SK-N-SH (cell line): Measurements from ENCODE around the gene BRINP1.

Experiments used
- EP300 ChIP-seq, 2 experiments: IDR thresholded peaks; 2 replicates each; pipeline versions ENCODE4 v1.4.0 to v1.6.1; 2012; ENCODE audit warnings: borderline replicate concordance in 1 of 2, low read depth in 1 of 2, low read length in 1 of 2
- EZH2phosphoT487 ChIP-seq: fragments of 200-600 bp; sonication (generic); IDR thresholded peaks from 2 replicates; pipeline ENCODE4 v1.6.1; 2017; ENCODE audit warnings: low read depth, mixed run types, mild to moderate bottlenecking, antibody characterized with exemption, moderate library complexity, borderline replicate concordance
- MAX ChIP-seq: IDR thresholded peaks from 2 replicates; pipeline ENCODE4 v1.4.0; 2012; ENCODE audit warnings: low read depth
- MXI1 ChIP-seq: IDR thresholded peaks from 2 replicates; pipeline ENCODE4 v1.6.1; 2012; ENCODE audit warnings: mild to moderate bottlenecking, low read depth, low read length, improper control_type of control experiment
- NFIC ChIP-seq: IDR thresholded peaks from 2 replicates; pipeline ENCODE4 v1.4.0; 2012; ENCODE audit warnings: borderline replicate concordance
- POLR2AphosphoS5 ChIP-seq: IDR thresholded peaks from 2 replicates; pipeline ENCODE4 v1.6.1; 2012; ENCODE audit warnings: low read depth, low read length
- REST ChIP-seq: IDR thresholded peaks from 2 replicates; pipeline ENCODE4 v1.6.1; 2012; ENCODE audit warnings: mild to moderate bottlenecking, low read depth, low read length, moderate library complexity
- RFX5 ChIP-seq: IDR thresholded peaks from 2 replicates; pipeline ENCODE4 v1.6.1; 2012; ENCODE audit warnings: mild to moderate bottlenecking, improper control_type of control experiment, low read length
- SIN3A ChIP-seq: IDR thresholded peaks from 2 replicates; pipeline ENCODE4 v1.6.1; 2012; ENCODE audit warnings: low read depth, mild to moderate bottlenecking, low read length, moderate library complexity, borderline replicate concordance
- TF ChIP-seq, protein P1 (sequence below): fragments of 200-600 bp; sonication (generic); IDR thresholded peaks from 2 replicates; pipeline ENCODE4 v1.6.1; 2017; ENCODE audit warnings: antibody characterized with exemption, mild to moderate bottlenecking, moderate library complexity

DNA sequence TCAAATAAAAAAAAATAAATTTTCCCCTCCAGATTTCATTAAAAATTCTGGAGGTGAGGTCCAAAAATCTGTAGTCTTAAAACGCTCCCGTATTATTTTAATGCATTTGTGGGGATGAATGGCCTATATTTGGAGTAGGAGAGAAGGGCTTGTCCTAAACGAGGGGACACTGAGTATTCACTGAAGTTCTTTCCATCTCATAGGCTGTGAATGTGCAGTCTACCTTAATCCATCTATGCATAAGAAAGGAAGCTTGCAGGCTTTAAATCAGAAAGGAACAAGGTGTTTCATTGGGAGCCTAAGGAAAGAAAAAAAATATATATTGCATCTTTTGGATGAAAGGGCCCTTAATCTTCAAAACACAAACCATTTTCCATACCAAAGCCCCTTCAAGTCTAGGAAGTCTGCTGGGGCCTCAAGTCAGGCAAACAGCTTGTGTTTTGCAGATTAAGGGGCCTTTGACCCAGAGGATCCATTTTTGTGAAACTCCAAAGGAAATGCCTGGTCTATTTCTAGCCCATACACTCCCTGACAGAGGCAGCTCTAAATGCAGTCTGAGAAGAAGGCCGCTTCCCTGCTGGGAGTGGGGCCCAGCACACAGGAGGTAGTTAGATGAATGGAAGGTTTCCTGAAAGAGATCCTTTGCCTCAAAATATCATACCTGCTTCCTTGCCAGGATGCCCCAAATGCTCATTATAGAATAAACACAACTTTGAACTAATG lies 35.6 kb downstream of the BRINP1 start:
- TF ChIP-seq SIN3A (no peak), EP300 (IDR thresholded peaks at IDR 0.05; ENCODE audit: borderline replicate concordance in 1 of 2, low read depth in 1 of 2, low read length in 1 of 2) (no peak), RFX5 (no peak), MAX (no peak), POLR2AphosphoS5 (no peak), NFIC (no peak), REST (no peak), MXI1 (no peak), EZH2phosphoT487 (no peak)
- TF ChIP-seq, protein P1, sequence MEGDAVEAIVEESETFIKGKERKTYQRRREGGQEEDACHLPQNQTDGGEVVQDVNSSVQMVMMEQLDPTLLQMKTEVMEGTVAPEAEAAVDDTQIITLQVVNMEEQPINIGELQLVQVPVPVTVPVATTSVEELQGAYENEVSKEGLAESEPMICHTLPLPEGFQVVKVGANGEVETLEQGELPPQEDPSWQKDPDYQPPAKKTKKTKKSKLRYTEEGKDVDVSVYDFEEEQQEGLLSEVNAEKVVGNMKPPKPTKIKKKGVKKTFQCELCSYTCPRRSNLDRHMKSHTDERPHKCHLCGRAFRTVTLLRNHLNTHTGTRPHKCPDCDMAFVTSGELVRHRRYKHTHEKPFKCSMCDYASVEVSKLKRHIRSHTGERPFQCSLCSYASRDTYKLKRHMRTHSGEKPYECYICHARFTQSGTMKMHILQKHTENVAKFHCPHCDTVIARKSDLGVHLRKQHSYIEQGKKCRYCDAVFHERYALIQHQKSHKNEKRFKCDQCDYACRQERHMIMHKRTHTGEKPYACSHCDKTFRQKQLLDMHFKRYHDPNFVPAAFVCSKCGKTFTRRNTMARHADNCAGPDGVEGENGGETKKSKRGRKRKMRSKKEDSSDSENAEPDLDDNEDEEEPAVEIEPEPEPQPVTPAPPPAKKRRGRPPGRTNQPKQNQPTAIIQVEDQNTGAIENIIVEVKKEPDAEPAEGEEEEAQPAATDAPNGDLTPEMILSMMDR = no peak
